NB4 (cell line): ENCODE results near the gene SARS1.
"Not testable (repeated sequence)": the region's sequence is repeated elsewhere in the genome, so short reads cannot be mapped to it uniquely, and the experiment has no call there.

Experiments used
- DNase-seq: peaks from one replicate; pipeline ENCODE4 v3.0.0; 2010; ENCODE audit warnings: low read depth
- H3K4me3 ChIP-seq: one replicate; pipeline ENCODE4 v1.5.1; 2011; ENCODE audit warnings: mild to moderate bottlenecking, low read depth, low read length, moderate library complexity
- CTCF ChIP-seq: IDR thresholded peaks from one replicate; pipeline ENCODE4 v1.5.1; 2012; ENCODE audit warnings: low read depth, low read length
- MYC ChIP-seq: IDR thresholded peaks from 2 replicates; pipeline ENCODE4 v1.6.1; 2011; ENCODE audit warnings: low read depth, low read length
- POLR2A ChIP-seq: IDR thresholded peaks from 2 replicates; pipeline ENCODE4 v1.6.1; 2011; ENCODE audit warnings: mild to moderate bottlenecking; ENCODE audit not compliant: insufficient read length; ENCODE audit errors: extremely low read depth
- TF ChIP-seq, protein P1 (sequence below): IDR thresholded peaks from 2 replicates; pipeline ENCODE4 v1.6.1; 2011; ENCODE audit warnings: low read depth, low read length

Gene SARS1, protein sequence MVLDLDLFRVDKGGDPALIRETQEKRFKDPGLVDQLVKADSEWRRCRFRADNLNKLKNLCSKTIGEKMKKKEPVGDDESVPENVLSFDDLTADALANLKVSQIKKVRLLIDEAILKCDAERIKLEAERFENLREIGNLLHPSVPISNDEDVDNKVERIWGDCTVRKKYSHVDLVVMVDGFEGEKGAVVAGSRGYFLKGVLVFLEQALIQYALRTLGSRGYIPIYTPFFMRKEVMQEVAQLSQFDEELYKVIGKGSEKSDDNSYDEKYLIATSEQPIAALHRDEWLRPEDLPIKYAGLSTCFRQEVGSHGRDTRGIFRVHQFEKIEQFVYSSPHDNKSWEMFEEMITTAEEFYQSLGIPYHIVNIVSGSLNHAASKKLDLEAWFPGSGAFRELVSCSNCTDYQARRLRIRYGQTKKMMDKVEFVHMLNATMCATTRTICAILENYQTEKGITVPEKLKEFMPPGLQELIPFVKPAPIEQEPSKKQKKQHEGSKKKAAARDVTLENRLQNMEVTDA

GRCh38 chr1:109213824-109214693, at the start of gene SARS1:
TSS of gene SARS1 (plus strand) at chr1:109213918. CDS start at chr1:109213993, 75 bp downstream.
- 0 out of 2 replicates have a peak, but pooled peaks have one; percentile 10 for TF ChIP-seq MYC
- TF ChIP-seq CTCF, result no peak
- TF ChIP-seq, protein P1, sequence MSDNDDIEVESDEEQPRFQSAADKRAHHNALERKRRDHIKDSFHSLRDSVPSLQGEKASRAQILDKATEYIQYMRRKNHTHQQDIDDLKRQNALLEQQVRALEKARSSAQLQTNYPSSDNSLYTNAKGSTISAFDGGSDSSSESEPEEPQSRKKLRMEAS, result peak; percentile 69; the same call in 1 of the 2 replicates
- peak; percentile 71 for TF ChIP-seq POLR2A
- peak; percentile 88 for DNase-seq

GRCh38 chr1:109164538-109164937, 49.2 kb upstream of the SARS1 start:
- TF ChIP-seq CTCF (no peak), MYC (no peak), POLR2A (no peak)
- TF ChIP-seq, protein P1, result no peak
- DNase-seq, result no peak
- no peak overlapping the region for H3K4me3 ChIP-seq

More at GRCh38 chr1:109213824-109214693, at the start of gene SARS1:
- peak within 1 kb of the TSS; percentile 96 for H3K4me3 ChIP-seq

GRCh38 chr1:109167001-109167506, 46.7 kb upstream of the SARS1 start:
- peak; percentile 81 for DNase-seq
- no peak for TF ChIP-seq CTCF
- TF ChIP-seq POLR2A, result no peak
- TF ChIP-seq, protein P1, result no peak
- TF ChIP-seq MYC, result no peak
- H3K4me3 ChIP-seq, result no peak overlapping the region

DNA sequence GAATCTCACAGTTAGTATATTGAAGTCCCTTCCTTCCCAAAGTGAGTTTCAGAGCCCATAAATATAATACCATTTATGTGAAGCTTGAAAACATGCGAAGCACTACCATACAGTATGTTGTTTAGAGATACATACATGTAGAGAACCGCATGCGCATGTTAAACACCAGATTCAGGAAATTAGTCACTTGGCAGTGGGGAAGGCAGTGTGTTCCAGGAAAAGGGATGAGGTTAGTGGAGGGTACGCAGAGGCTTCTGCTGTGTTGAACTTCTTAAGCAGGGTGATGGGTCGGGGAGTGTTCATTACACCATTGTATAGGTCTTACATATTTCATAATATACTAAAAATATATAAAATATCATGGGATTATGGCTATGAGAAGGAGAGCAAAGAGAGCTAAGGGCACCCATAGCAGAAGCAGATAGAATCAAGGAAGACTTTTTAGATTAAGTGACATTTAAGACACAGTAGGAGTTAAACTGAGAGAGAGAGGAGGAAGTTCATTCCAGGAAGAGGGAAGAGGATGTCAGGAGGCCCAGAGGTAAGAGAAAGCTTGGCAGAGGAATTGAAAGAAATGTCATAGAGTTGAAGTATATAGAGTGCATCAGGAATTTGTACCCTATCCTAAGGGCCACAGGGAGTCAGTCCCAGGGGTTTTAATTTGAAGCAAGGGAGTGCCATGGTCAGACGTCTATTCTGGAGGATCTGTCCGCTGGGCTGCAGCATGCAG, 43.5 kb upstream of the SARS1 start:
- no peak for DNase-seq
- no peak for TF ChIP-seq CTCF
- TF ChIP-seq, protein P1, result no peak
- no peak for TF ChIP-seq POLR2A
- no peak for TF ChIP-seq MYC
- H3K4me3 ChIP-seq, result no peak overlapping the region

GRCh38 chr1:109171646-109172045, 42.1 kb upstream of the SARS1 start:
- no peak for DNase-seq
- no peak overlapping the region for H3K4me3 ChIP-seq
- TF ChIP-seq, protein P1, result no peak
- TF ChIP-seq MYC (no peak), CTCF (no peak), POLR2A (no peak)

GRCh38 chr1:109176349-109176748, 37.4 kb upstream of the SARS1 start:
- DNase-seq, H3K4me3 ChIP-seq: not testable (repeated sequence)

GRCh38 chr1:109180715-109181084, 33.0 kb upstream of the SARS1 start:
- DNase-seq, H3K4me3 ChIP-seq: not testable (repeated sequence)
